B cell (primary cell): ENCODE data around the gene DGCR6L. TPM values are rescaled to one million over a fixed set of nuclear protein-coding genes. Genes with fewer than 3 reads are reported as not detected.
"Not testable (repeated sequence)": the region's sequence is repeated elsewhere in the genome, so short reads cannot be mapped to it uniquely, and the experiment has no call there.

Experiments
- ATAC-seq: fragments of 200-7000 bp; cut with Tn5 transposase; one replicate; pipeline ENCODE4 v1.10.0; 2021; ENCODE audit warnings: low read depth, mild to moderate bottlenecking, moderate number of reproducible peaks, moderate library complexity
- CTCF ChIA-PET: fragments of 350-600 bp; sonication (Branson Sonifier 250); formaldehyde crosslinking; loops from one replicate; lab custom pipeline; 2021; ENCODE audit warnings: antibody characterized with exemption, inconsistent platforms; lab: Charles Lee
- POLR2A ChIA-PET: fragments of 350-600 bp; sonication (Branson Sonifier 250); formaldehyde crosslinking; loops from one replicate; lab custom pipeline; 2021; ENCODE audit warnings: antibody characterized with exemption; lab: Charles Lee
- DNase-seq: peaks from one replicate; pipeline ENCODE4 v3.0.0; 2013
- H2AFZ ChIP-seq: 2 replicates; pipeline ENCODE4 v1.6.1; 2012; ENCODE audit warnings: mild to moderate bottlenecking, low read depth, low read length; ENCODE audit not compliant: insufficient read depth, poor library complexity, severe bottlenecking
- H3K27ac ChIP-seq, 2 donors: 1 replicate in 1 of 2; 2 replicates in 1 of 2; pipeline ENCODE4 v1.5.1; 2012 to 2013; ENCODE audit warnings: low read length in 2 of 2, mild to moderate bottlenecking in 2 of 2, moderate library complexity in 1 of 2
- H3K27me3 ChIP-seq, 4 experiments: fragments of 200-600 bp in 1 of 4; sonication (generic) in 1 of 4; replicated peaks in 1 of 4; 1 replicate in 2 of 4; 2 replicates in 2 of 4; pipeline versions ENCODE4 v1.6.1 to v1.7.0; 2013 to 2016; ENCODE audit warnings: low read length in 3 of 4, mild to moderate bottlenecking in 2 of 4, mixed read lengths in 1 of 4, moderate library complexity in 1 of 4; ENCODE audit not compliant: insufficient read depth in 4 of 4, control insufficient read depth in 3 of 4; ENCODE audit errors: control extremely low read depth in 1 of 4
- H3K36me3 ChIP-seq, 2 experiments: replicated peaks in 1 of 2; 1 replicate in 1 of 2; 2 replicates in 1 of 2; pipeline versions ENCODE4 v1.6.1 to v1.7.1; 2013; ENCODE audit warnings: low read length in 1 of 2; ENCODE audit not compliant: insufficient read depth in 2 of 2, control insufficient read depth in 1 of 2; ENCODE audit errors: control extremely low read depth in 1 of 2, extremely low read depth in 1 of 2
- H3K4me1 ChIP-seq, 2 donors: fragments of 200-600 bp in 1 of 2; sonication (generic) in 1 of 2; 1 replicate in 1 of 2; 2 replicates in 1 of 2; pipeline versions ENCODE4 v1.5.1 to v1.6.1; 2013 to 2017; ENCODE audit warnings: low read length in 2 of 2; ENCODE audit not compliant: control insufficient read depth in 2 of 2, insufficient read depth in 2 of 2
- H3K4me2 ChIP-seq: replicated peaks from 2 replicates; pipeline ENCODE3; 2012; ENCODE audit warnings: mild to moderate bottlenecking, low read depth, low read length; ENCODE audit not compliant: poor library complexity, severe bottlenecking
- H3K4me3 ChIP-seq, 5 experiments: fragments of 200-600 bp in 1 of 5; sonication (generic) in 1 of 5; 1 replicate in 3 of 5; 2 replicates in 2 of 5; pipeline versions ENCODE4 v1.5.1 to v1.7.0; 2011 to 2016; ENCODE audit warnings: low read length in 4 of 5, mild to moderate bottlenecking in 4 of 5, low read depth in 2 of 5, control low read depth in 1 of 5, moderate library complexity in 1 of 5; ENCODE audit not compliant: insufficient read depth in 1 of 5; ENCODE audit errors: control extremely low read depth in 1 of 5, extremely low read depth in 1 of 5
- H3K79me2 ChIP-seq: fragments of 200-600 bp; sonication (generic); one replicate; pipeline ENCODE4 v1.6.0; 2016; ENCODE audit warnings: low read length; ENCODE audit not compliant: control insufficient read depth, insufficient read depth
- H3K9ac ChIP-seq: fragments of 200-600 bp; sonication (generic); 2 replicates; pipeline ENCODE4 v1.6.1; 2017; ENCODE audit warnings: mild to moderate bottlenecking, low read length, moderate library complexity
- H3K9me3 ChIP-seq, 3 donors: one replicate each; pipeline versions ENCODE4 v1.6.1 to v1.7.1; 2013; ENCODE audit warnings: low read length in 2 of 3; ENCODE audit not compliant: control insufficient read depth in 2 of 3, insufficient read depth in 1 of 3; ENCODE audit errors: control extremely low read depth in 1 of 3
- H4K20me1 ChIP-seq: 2 replicates; pipeline ENCODE4 v1.6.0; 2012; ENCODE audit warnings: mild to moderate bottlenecking, low read length; ENCODE audit not compliant: insufficient read depth, control insufficient read depth, poor library complexity, severe bottlenecking
- H3K27ac Mint-ChIP-seq: one replicate; pipeline ENCODE4 v1.8.0; 2021; ENCODE audit warnings: mixed read lengths
- H3K27me3 Mint-ChIP-seq: one replicate; pipeline ENCODE4 v1.8.0; 2021; ENCODE audit warnings: mixed read lengths
- H3K4me1 Mint-ChIP-seq: one replicate; pipeline ENCODE4 v1.8.0; 2021; ENCODE audit warnings: mixed read lengths
- H3K4me3 Mint-ChIP-seq: one replicate; pipeline ENCODE4 v1.8.0; 2021; ENCODE audit warnings: mixed read lengths
- H3K9me3 Mint-ChIP-seq: one replicate; pipeline ENCODE4 v1.8.0; 2022; ENCODE audit warnings: mixed read lengths; ENCODE audit not compliant: insufficient read depth
- CTCF ChIP-seq: fragments of 200-600 bp; IDR thresholded peaks from one replicate; pipeline ENCODE4 v1.8.0; 2022; ENCODE audit warnings: antibody characterized with exemption, mild to moderate bottlenecking
- EZH2 ChIP-seq: IDR thresholded peaks from 2 replicates; pipeline ENCODE4 v1.6.1; 2012; ENCODE audit warnings: borderline replicate concordance, low read depth, mild to moderate bottlenecking, moderate library complexity, low read length; ENCODE audit not compliant: insufficient read depth, poor library complexity, severe bottlenecking
- WGBS: methylation state at CpG from one replicate; pipeline ENCODE4 v1.1.5; 2013; ENCODE audit warnings: missing lambda C conversion rate; ENCODE audit not compliant: insufficient coverage; 5-methylcytosine and 5-hydroxymethylcytosine counted together
- intact Hi-C: fragments of 100-400 bp; cut with micrococcal nuclease; formaldehyde crosslinking; loops from one replicate; pipeline ENCODE4 v1.10.0; 2022
- polyA plus RNA-seq: library from polyadenylated mRNA; depleted of rRNA; stranded (reverse); fragments of >200 nt; gene quantifications from 2 replicates; pipeline ENCODE4 v1.2.3, GENCODE V29; 2012
- total RNA-seq, 2 donors: library from RNA; stranded (reverse); fragments of 120-200 nt in 1 of 2; gene quantifications; 1 replicate in 1 of 2; 2 replicates in 1 of 2; pipeline versions ENCODE4 v1.2.3 to v1.2.4, GENCODE V29; 2013 to 2022

Gene DGCR6L
- total and polyA plus RNA-seq, 2 donors (not counting 1 experiment from before 2014, with no cell fraction given): 21.2 to 33.4 TPM

- WGBS: 56% methylated on average over 19 of the region's 20 CpGs
- H3K4me2 ChIP-seq: peak overlapping the region; percentile 98
- ATAC-seq, H3K27me3 ChIP-seq, H3K36me3 ChIP-seq, POLR2A ChIA-PET, H3K9me3 ChIP-seq, H3K9me3 Mint-ChIP-seq, H3K27me3 Mint-ChIP-seq: not testable (repeated sequence)
- peak overlapping the region; percentile 96 for H3K9ac ChIP-seq
- intact Hi-C loops: loop anchor here (1.0 kb wide), 1 partner anchor 22 kb away; no protein-coding TSS in a partner anchor
- peak overlapping the region in 1 of 2 donors; percentile 74 for H3K27ac ChIP-seq
- peaks cover 27% of the 10 kb centered on the region for H3K4me1 Mint-ChIP-seq
- CTCF ChIA-PET: interaction anchor here (1.4 kb wide), 1 partner anchor 165 kb away, joined by 8 read pairs; no protein-coding TSS in a partner anchor
- H3K4me3 Mint-ChIP-seq: peak overlapping the region; percentile 93
- H3K27ac Mint-ChIP-seq: peak overlapping the region; percentile 73
- peak overlapping the region; percentile 99 for H2AFZ ChIP-seq
- H3K79me2 ChIP-seq: peaks cover 40% of the 10 kb centered on the region
- DNase-seq: peak; percentile 5
- H4K20me1 ChIP-seq: peaks cover 12% of the 10 kb centered on the region
- H3K4me1 ChIP-seq: peaks cover 6 to 20% of the 10 kb centered on the region in 2 donors
- peak overlapping the region; percentile 30 to 90 (median 90) for H3K4me3 ChIP-seq
Measured at GRCh38 chr22:20320659-20321551, 1.0 kb upstream of the DGCR6L start.

GRCh38 chr22:20319041-20319744 lies 667 bp downstream of the DGCR6L start:
- H3K79me2 ChIP-seq: peaks cover 40% of the 10 kb centered on the region
- H4K20me1 ChIP-seq: peaks cover 12% of the 10 kb centered on the region
- peaks cover 27% of the 10 kb centered on the region for H3K4me1 Mint-ChIP-seq
- peak overlapping the region; percentile 93 for H3K4me3 Mint-ChIP-seq
- H3K27me3 ChIP-seq: no peaks in the 10 kb centered on the region
- peak overlapping the region; percentile 42 to 90 (median 90) for H3K4me3 ChIP-seq
- no peaks in the 10 kb centered on the region for H3K36me3 ChIP-seq
- ATAC-seq: no peak
- peak overlapping the region; percentile 77 for H3K27ac Mint-ChIP-seq
- peak overlapping the region in 1 of 2 donors; percentile 74 for H3K27ac ChIP-seq
- peaks cover 6 to 20% of the 10 kb centered on the region in 2 donors for H3K4me1 ChIP-seq
- H3K9ac ChIP-seq: peak overlapping the region; percentile 96
- WGBS: 8% methylated on average over 32 of the region's 32 CpGs
- no peaks in the 10 kb centered on the region for H3K27me3 Mint-ChIP-seq
- CTCF ChIA-PET: interaction anchor here (1.0 to 1.4 kb wide), 2 partner anchors 34 to 163 kb away, joined by 4 to 8 read pairs; no protein-coding TSS in a partner anchor
- TF ChIP-seq EZH2 (no peak), CTCF (no peak)
- POLR2A ChIA-PET: interaction anchor here (1.2 kb wide), 1 partner anchor 19 kb away, joined by 4 read pairs; no protein-coding TSS in a partner anchor
- peak overlapping the region; percentile 99 for H2AFZ ChIP-seq
- intact Hi-C loops: no loop called here
- H3K4me2 ChIP-seq: peak overlapping the region; percentile 98
- H3K9me3 Mint-ChIP-seq: no peaks in the 10 kb centered on the region
- H3K9me3 ChIP-seq: no peaks in the 10 kb centered on the region
- no peak for DNase-seq

GRCh38 chr22:20318043-20318688 lies 1.7 kb downstream of the DGCR6L start:
- H3K27ac Mint-ChIP-seq, H3K36me3 ChIP-seq, H3K27me3 ChIP-seq, POLR2A ChIA-PET, H2AFZ ChIP-seq, H3K4me3 ChIP-seq, intact Hi-C loops, H3K9ac ChIP-seq, H3K27ac ChIP-seq, CTCF ChIA-PET, H3K27me3 Mint-ChIP-seq, H3K9me3 ChIP-seq, ATAC-seq, H3K4me2 ChIP-seq, H3K9me3 Mint-ChIP-seq: not testable (repeated sequence)
- Mint-ChIP-seq H3K4me1 (peaks cover 27% of the 10 kb centered on the region), H3K4me3 (peak overlapping the region; percentile 67)
- 100% methylated on average over 2 of the region's 6 CpGs for WGBS
- peak; percentile 7 for DNase-seq
- Histone ChIP-seq H3K79me2 (peaks cover 40% of the 10 kb centered on the region), H4K20me1 (peaks cover 12% of the 10 kb centered on the region), H3K4me1 (peaks cover 6 to 20% of the 10 kb centered on the region in 2 donors)
